AG08395 (cell line): Measurements from ENCODE around the gene HOXC9.

Experiments used
- DNase-seq: peaks from one replicate; pipeline ENCODE4 v3.0.0; 2012; ENCODE audit warnings: mixed read lengths, low spot score

Gene HOXC9

DNA sequence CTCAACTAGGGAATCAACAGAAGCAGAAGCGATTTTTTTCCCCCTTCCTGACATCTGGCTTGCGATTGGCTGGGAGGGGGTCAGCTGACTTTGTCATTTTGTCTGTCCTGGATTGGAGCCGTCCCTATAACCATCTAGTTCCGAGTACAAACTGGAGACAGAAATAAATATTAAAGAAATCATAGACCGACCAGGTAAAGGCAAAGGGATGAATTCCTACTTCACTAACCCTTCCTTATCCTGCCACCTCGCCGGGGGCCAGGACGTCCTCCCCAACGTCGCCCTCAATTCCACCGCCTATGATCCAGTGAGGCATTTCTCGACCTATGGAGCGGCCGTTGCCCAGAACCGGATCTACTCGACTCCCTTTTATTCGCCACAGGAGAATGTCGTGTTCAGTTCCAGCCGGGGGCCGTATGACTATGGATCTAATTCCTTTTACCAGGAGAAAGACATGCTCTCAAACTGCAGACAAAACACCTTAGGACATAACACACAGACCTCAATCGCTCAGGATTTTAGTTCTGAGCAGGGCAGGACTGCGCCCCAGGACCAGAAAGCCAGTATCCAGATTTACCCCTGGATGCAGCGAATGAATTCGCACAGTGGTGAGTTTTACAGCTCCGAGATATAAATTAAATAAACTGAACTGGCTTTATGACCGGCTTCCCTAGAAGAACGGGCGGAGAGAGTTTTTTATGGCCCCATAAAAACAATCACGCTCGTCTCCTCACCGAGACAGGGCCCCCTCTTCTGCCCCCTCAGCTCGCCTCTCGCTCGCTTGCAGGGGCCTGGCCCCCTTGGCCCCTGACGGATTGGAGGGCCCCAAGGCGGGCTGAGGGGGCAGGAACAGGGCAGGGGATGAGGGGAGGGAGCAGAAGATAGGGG, 28.6 kb downstream of the HOXC9 start, which contains the start of gene HOXC6:
HOXC6 (plus strand) TSS at position 127 of the 888 bp plus-strand sequence; CDS start at position 209, 82 bp downstream.
- DNase-seq, result peak; percentile 77

- DNase-seq, result peak; percentile 32
Observed at GRCh38 chr12:54029529-54030441, 29.8 kb downstream of the HOXC9 start.

GRCh38 chr12:54030442-54030801, 30.5 kb downstream of the HOXC9 start:
- no peak for DNase-seq

DNA sequence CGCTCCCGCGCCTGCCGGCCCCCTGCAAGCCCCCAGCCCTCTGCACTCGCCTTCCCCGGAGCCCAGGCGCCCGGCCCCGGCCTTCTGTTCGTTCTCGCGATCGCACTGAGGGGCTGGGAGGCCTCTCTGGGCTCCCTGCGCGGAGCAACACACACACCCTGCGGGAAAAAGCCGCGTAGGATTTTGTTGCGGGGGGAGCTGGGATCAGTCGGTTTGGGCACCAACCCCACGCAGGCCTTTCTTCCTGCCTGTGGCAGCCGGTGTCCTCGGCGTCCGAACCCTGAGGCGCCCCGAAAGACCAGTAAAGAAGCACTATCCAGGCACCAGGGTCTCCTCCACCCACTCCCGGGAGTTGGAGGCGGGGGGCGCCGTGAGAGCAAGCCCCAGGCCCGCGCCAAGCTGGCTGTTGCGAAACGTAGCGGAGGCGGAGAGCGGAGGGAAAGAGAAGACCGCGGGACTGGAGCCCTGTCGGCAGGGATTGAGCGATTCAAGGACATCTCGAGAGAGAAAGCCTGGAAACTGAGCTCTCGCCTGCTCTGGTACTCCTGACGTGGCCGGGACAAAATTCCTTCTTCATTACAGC, 31.0 kb downstream of the HOXC9 start:
- DNase-seq, result peak; percentile 62

DNA sequence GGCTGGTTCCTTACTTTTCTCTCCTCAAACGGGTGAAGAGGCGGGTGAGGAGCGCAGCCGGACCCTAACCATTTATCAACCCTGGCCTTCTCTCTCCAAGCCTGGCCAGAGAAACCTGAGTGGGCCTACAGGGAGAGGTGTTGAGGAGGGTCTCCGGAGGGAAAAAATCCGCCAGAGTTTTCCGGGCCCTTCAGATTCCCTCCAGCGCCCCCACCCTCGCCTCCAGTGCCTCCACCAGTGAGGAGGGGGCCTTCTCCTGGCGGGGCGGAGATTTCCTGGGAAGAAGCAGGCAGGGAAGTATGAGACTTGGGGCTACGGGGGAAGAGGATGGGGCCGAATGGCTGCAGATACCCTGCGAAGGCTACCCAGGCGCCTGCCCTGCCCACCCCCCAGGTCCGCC, 31.5 kb downstream of the HOXC9 start:
- DNase-seq, result no peak

- no peak for DNase-seq
Observed at GRCh38 chr12:54032086-54032619, 32.2 kb downstream of the HOXC9 start.

- peak; percentile 81 for DNase-seq
Observed at GRCh38 chr12:54032627-54033100, 32.7 kb downstream of the HOXC9 start, which contains the start of gene HOXC5. Gene HOXC5 (plus strand): TSS chr12:54033050. CDS start chr12:54033123, 73 bp downstream.

GRCh38 chr12:54033106-54033979, 33.4 kb downstream of the HOXC9 start:
- no peak for DNase-seq

GRCh38 chr12:54033980-54034784, 34.2 kb downstream of the HOXC9 start:
- DNase-seq, result peak; percentile 71

DNA sequence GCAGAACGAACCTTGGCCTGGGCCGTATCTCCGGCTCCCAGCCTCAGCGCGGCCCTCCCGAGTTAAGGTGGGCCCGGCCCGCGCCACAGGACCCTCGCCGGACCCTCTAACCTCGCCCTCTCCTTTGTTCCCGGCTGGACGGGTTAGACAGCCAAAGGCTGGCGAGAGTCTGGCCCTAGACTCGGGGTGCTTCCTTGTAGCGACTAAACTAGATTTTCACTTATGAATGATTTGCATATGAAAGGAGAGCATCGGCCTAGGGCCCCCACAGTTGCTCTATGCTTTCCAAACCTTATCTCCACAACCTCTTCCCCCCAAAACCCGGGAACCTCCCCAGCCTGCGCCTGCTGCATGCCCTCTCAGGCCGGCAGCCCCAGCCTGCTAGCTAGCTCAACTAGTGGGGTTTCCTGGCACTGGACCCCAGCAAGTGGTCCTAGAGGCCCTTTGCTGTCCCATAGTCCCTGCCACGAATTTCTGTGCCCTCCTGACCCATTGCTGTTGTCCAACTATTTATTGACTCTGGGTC, 34.9 kb downstream of the HOXC9 start:
- no peak for DNase-seq

DNA sequence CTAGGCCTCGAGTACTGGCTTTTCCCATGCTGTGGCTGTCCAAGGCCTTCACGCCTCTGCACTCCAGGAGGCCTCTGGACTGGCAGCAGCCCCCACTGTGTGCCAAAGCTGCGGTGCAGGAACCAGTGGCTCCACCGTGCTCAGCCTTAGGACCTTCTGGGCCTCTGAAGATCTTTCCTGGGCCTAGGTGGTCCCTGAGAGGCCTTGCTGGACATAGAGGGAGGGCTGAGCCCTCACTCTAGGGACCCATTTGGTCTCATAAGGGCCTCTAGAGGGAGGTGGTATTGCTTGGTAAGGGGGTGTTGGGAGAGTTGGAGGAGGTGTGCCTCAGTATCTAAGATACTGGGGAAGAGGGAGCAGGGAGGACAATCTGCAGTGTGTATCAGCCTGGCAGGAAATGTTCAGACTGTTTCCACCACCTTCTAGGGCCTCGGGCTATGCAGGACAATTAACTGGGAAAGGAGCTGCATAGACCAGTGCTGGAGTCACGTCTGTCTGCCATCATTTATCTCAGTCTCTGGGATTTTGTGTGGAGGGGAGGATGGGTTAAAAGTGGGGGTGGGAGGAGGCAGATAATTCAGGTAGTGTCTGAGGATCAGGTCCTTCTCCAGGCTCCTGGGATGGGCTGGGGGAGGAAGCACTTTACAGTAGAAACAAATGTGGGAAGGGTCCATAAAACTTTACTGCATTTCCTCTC, 35.8 kb downstream of the HOXC9 start:
- DNase-seq, result no peak

DNA sequence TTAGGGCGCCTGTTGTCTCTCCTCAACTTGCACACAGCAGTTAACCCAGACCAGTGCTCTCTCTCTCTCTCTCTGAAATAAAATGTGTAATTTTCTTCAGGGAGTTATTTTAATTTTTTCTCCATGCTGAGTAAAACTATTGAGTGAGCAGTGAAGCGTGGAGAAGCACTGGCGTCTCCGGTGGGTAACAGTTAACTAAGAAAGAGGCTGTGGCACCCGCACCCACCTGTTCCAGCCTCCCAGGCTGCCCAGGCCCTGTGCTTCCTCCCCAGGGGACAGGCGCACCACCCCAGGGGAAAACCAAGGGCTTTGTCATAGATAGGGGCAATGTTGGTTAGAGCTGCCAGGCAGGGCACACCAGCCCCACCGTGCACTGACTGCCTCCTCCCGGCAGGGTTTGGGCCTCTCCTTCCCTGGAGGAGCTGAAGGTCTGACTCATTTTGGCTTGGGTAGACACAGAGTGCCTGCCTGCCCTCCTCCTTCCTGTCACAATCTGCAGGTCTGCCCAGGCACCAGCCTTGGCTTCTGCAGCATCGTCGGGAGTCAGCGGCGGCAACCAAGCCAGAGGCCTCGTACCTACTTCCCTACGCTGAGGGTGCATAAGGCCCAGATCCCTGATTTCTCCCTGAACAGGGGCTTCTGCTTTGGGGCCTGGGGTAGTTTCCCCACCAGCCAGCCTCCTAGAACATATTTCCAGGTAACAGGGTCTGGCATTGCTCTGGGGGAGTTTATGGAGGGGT, 36.8 kb downstream of the HOXC9 start:
- peak; percentile 72 for DNase-seq

DNA sequence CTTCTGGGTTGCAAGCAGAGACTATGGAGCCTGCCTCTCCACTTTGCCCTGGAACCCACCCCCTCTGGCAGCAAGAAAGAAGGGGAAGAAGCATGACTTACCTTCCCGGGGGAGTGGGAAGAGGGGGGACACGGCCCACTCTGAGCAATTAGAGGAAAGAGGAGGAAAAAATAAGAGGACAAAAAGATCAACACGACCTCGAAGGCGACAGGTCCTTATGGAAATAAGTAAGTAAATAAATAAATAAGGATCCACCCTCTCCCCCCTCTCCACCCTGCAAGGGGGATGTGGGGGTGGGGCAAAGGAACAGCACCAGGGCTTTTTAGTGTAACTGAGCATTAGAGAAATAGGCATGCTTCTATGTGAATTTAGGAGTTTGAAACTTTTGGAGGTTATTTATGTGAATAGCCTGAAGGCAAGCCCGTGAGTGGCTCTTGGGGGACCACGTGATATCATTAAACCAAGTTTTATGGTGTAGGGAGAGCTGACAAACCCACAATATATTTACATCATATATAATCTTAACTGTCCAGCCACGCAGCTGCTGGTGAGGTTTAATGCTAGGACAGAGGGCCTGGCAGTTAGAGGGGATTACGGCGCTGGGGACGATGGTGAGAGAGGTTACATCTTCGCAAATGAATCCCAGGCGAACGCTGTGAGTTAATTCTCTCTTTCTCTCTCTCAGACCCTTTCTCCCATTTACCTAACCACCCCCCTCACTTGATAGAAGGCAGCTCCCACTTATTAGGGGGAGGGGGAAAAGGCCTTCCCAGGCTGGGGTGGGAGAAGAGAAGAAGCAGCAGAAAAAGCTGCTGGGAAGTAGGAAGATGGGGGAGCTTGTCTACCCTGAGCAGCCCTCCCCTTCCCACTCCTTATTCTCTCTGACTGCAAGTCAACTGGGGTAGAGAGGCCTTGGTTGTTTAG, 37.7 kb downstream of the HOXC9 start:
- DNase-seq, result no peak

GRCh38 chr12:54038284-54038870, 38.4 kb downstream of the HOXC9 start:
- no peak for DNase-seq

DNA sequence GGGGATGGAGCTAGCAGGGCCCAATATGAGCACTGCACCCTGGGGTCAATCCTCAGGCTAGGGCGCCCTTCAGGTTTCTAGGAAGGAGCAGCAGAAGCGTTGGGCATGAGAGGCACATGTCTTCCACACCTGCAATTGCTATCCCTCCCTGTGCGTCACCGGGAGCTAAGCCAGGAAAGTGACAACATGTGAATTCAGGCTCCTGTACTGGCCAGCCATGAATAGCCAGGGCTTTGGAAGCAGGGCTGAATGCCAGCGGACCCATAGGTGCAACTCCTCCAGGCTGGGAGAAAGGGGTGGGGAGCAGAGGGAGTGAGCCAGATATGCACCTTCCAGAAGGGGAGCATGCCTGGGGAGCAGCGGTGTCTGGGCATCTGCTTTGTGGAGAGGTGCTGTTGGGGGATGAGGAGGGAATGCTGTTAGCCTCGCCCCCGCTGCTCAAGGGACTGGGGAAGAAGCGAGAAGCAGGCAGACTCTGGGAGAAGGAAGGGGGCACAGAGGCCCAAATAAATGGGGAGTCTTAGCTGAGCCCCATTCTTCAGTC, 39.0 kb downstream of the HOXC9 start:
- DNase-seq, result no peak

- DNase-seq, result no peak
Observed at GRCh38 chr12:54039417-54040147, 39.6 kb downstream of the HOXC9 start.
